ENCODE results near the gene SLC22A4.

The SLC22A4 gene

GRCh38 chr5:132264546-132265335 lies 29.5 kb upstream of the SLC22A4 start:
- Histone ChIP-seq H3K4me3 (ENCODE audit: low read length) (no peak overlapping the region), H3K27ac (ENCODE audit: low read length) (no peak overlapping the region), H3K9me3 (ENCODE audit: control insufficient read depth, insufficient read depth, low read length) (no peaks in the 10 kb centered on the region), H3K27me3 (ENCODE audit: control insufficient read depth, insufficient read depth, low read length) (no peaks in the 10 kb centered on the region), H3K4me1 (ENCODE audit: control insufficient read depth, insufficient read depth, low read length) (no peaks in the 10 kb centered on the region; the same call in 1 of the 2 replicates), H3K36me3 (ENCODE audit: control insufficient read depth, insufficient read depth, low read length) (no peaks in the 10 kb centered on the region)
- no CpG with 5 or more reads among the region's 4 CpGs for WGBS (ENCODE audit: insufficient coverage, insufficient read length)
- DNase-seq (ENCODE audit: low read depth, low spot score) = no peak

DNA sequence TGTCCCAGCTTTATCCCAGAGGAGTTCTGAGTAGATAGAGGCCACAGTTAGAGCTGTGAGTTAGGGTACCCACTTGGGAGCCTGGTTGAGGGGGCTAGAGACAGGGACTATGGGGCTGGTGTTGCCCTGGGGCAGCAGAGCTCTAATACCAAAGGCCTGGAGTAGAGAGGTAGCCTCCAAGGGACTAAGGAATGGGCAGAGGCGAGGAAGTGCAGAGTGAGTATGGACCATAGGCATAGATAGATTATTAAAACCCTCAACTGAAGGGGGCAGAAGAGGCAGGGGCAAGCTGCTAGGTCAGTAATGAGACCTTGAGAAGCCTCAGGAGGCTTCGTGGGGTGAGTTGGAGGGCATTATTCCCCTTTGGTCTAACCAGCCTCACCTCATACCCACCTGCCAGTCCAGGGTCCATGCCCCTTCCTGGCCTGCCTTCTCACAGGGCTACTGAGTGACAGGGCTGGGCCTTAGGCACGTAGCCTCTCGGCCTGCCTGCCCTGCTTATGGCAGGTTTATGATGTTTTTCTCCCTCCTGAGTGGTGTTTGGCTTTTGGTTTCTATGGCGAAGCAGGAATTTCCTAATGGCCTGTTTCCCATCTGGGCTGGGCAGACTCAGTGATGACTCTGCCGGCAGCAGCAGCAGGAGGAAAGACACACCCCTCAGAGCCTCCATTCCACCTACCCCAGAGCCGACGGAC lies 28.7 kb upstream of the SLC22A4 start:
- no peak overlapping the region for H3K4me3 ChIP-seq (ENCODE audit: low read length)
- no peaks in the 10 kb centered on the region for H3K9me3 ChIP-seq (ENCODE audit: control insufficient read depth, insufficient read depth, low read length)
- H3K36me3 ChIP-seq (ENCODE audit: control insufficient read depth, insufficient read depth, low read length) = no peaks in the 10 kb centered on the region
- no peak for DNase-seq (ENCODE audit: low read depth, low spot score)
- no peaks in the 10 kb centered on the region; the same call in 1 of the 2 replicates for H3K4me1 ChIP-seq (ENCODE audit: control insufficient read depth, insufficient read depth, low read length)
- no CpG with 5 or more reads among the region's 8 CpGs for WGBS (ENCODE audit: insufficient coverage, insufficient read length)
- H3K27me3 ChIP-seq (ENCODE audit: control insufficient read depth, insufficient read depth, low read length) = no peaks in the 10 kb centered on the region
- H3K27ac ChIP-seq (ENCODE audit: low read length) = no peak overlapping the region

DNA sequence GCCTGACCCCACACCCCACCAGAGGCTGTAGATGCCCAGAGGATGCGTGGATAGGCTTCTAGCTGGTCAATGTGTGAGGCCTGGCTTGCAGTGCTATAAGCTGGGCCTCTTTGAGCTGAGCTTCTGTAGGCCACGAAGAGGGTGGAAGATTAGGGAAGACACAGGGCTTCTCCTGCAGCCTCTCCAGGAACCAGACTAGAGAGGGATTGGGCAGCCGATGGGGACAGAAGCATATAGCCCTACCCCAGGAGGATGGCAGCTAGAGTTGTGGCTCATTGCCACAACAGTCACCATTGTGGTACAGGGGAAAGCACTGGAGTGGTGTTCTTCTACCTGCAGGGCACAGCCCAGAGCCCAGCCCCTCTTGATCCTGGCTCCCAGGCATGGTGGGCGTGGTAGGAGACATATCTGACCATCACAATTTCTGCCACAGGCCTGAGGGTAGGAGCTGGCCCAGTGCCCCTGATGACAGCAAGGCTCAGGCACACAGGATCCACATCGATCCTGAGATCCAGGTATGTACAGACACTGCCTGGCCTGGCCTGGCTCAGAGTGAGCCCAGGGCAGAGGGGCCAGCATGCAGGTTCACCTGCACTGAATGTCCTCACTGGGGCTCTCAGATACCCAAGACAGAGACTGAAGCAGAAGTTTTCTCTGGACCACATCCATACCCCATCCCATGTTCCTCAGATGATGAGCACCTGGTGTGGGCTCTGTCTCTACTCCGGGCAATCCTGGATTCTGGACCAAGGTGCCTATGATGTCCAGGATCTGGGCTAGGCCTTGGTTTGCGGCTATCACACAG lies 28.0 kb upstream of the SLC22A4 start:
- H3K27ac ChIP-seq (ENCODE audit: low read length) = no peak overlapping the region
- DNase-seq (ENCODE audit: low read depth, low spot score) = no peak
- no CpG with 5 or more reads among the region's 7 CpGs for WGBS (ENCODE audit: insufficient coverage, insufficient read length)

GRCh38 chr5:132266836-132267160 lies 27.4 kb upstream of the SLC22A4 start:
- Histone ChIP-seq H3K27ac (ENCODE audit: low read length) (no peak overlapping the region), H3K27me3 (ENCODE audit: control insufficient read depth, insufficient read depth, low read length) (no peaks in the 10 kb centered on the region), H3K9me3 (ENCODE audit: control insufficient read depth, insufficient read depth, low read length) (no peaks in the 10 kb centered on the region), H3K4me3 (ENCODE audit: low read length) (no peak overlapping the region), H3K4me1 (ENCODE audit: control insufficient read depth, insufficient read depth, low read length) (no peaks in the 10 kb centered on the region; the same call in 1 of the 2 replicates), H3K36me3 (ENCODE audit: control insufficient read depth, insufficient read depth, low read length) (no peaks in the 10 kb centered on the region)
- DNase-seq (ENCODE audit: low read depth, low spot score) = no peak
- WGBS (ENCODE audit: insufficient coverage, insufficient read length) = no CpG with 5 or more reads among the region's 1 CpG

More for the DNA sequence above, 28.0 kb upstream of the SLC22A4 start:
- H3K4me1 ChIP-seq (ENCODE audit: control insufficient read depth, insufficient read depth, low read length) = no peaks in the 10 kb centered on the region; the same call in 1 of the 2 replicates
- H3K4me3 ChIP-seq (ENCODE audit: low read length) = no peak overlapping the region
- no peaks in the 10 kb centered on the region for H3K27me3 ChIP-seq (ENCODE audit: control insufficient read depth, insufficient read depth, low read length)
- no peaks in the 10 kb centered on the region for H3K9me3 ChIP-seq (ENCODE audit: control insufficient read depth, insufficient read depth, low read length)
- H3K36me3 ChIP-seq (ENCODE audit: control insufficient read depth, insufficient read depth, low read length) = no peaks in the 10 kb centered on the region

DNA sequence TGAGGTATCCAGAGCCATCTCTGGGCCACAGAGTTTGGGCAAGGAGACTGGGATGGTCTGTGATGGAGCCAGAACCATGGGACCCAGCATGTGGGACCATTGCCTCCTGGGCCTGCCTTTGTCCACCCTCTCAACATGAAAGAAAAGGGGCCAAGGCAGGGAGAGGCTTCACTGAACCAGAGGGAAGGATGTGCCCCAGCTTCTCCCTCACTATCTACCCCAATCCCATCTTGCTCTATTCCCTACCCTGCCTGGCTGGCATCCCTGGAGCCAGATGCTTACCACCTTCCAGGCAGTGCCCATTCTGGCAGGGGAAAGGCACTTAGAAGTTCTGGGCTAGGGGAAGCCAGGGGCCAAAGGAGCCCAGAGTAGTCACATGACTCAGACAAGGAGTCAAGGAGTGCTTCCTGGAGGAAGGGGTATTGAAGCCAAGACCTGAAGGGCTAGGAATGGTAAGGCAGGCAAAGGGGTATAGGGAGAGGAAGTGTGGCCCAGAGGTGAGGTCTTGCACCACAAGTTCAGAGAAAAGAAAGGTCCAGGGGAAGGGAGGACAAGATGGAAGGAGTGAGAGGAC lies 26.9 kb upstream of the SLC22A4 start:
- H3K4me1 ChIP-seq (ENCODE audit: control insufficient read depth, insufficient read depth, low read length) = no peaks in the 10 kb centered on the region; the same call in 1 of the 2 replicates
- H3K27me3 ChIP-seq (ENCODE audit: control insufficient read depth, insufficient read depth, low read length) = no peaks in the 10 kb centered on the region
- H3K27ac ChIP-seq (ENCODE audit: low read length) = no peak overlapping the region
- H3K9me3 ChIP-seq (ENCODE audit: control insufficient read depth, insufficient read depth, low read length) = no peaks in the 10 kb centered on the region
- no peak for DNase-seq (ENCODE audit: low read depth, low spot score)
- H3K4me3 ChIP-seq (ENCODE audit: low read length) = no peak overlapping the region
- no peaks in the 10 kb centered on the region for H3K36me3 ChIP-seq (ENCODE audit: control insufficient read depth, insufficient read depth, low read length)

DNA sequence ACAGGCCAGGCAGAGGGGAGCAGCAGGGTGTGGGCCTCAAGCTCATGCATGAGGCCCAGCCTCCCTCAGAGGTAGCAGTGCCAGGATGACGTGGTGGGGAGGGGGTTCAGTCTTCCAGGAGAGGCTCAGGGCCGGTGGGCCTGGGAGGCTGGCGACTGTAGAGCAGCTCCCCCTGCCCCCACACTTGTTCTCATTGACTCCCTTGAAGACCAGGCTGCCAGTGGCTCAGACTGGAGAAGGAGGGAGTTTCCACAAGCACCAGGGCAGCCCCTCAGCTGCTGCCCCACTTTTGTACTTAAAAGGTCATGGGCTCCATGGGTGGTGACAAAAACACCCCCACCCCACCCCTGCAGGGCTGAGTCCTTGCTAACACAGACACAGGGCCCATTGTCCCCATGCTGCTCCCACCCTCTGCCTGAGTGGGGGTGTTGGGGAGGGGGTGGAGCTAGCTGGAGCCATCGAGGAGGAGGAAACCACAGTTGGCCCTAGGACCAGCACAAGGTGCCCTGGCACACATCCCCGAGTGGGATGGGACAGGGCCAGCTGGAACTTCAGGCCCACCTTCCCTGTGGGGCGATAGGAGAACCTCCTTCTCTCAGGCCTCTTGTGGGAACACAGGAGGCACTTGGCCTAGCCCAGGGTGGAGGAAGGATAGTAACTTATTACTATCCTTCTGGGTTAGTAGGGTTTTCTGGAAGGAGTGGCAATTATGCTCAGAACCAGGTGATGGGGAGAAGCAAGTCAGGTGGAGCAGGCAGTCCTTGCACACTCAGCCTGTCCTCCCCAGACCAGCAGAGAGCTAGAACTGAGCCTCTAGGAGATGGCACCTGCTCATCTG lies 26.0 kb upstream of the SLC22A4 start:
- no CpG with 5 or more reads among the region's 6 CpGs for WGBS (ENCODE audit: insufficient coverage, insufficient read length)
- no peaks in the 10 kb centered on the region; the same call in 1 of the 2 replicates for H3K4me1 ChIP-seq (ENCODE audit: control insufficient read depth, insufficient read depth, low read length)
- no peak overlapping the region for H3K4me3 ChIP-seq (ENCODE audit: low read length)
- no peaks in the 10 kb centered on the region for H3K27me3 ChIP-seq (ENCODE audit: control insufficient read depth, insufficient read depth, low read length)
- no peaks in the 10 kb centered on the region for H3K36me3 ChIP-seq (ENCODE audit: control insufficient read depth, insufficient read depth, low read length)
- no peak for DNase-seq (ENCODE audit: low read depth, low spot score)
- H3K27ac ChIP-seq (ENCODE audit: low read length) = no peak overlapping the region
- H3K9me3 ChIP-seq (ENCODE audit: control insufficient read depth, insufficient read depth, low read length) = no peaks in the 10 kb centered on the region

GRCh38 chr5:132268769-132269551 lies 25.2 kb upstream of the SLC22A4 start:
- Histone ChIP-seq H3K27ac (ENCODE audit: low read length) (no peak overlapping the region), H3K4me1 (ENCODE audit: control insufficient read depth, insufficient read depth, low read length) (no peaks in the 10 kb centered on the region; the same call in 1 of the 2 replicates), H3K36me3 (ENCODE audit: control insufficient read depth, insufficient read depth, low read length) (no peaks in the 10 kb centered on the region), H3K4me3 (ENCODE audit: low read length) (no peak overlapping the region), H3K27me3 (ENCODE audit: control insufficient read depth, insufficient read depth, low read length) (no peaks in the 10 kb centered on the region), H3K9me3 (ENCODE audit: control insufficient read depth, insufficient read depth, low read length) (no peaks in the 10 kb centered on the region)
- no CpG with 5 or more reads among the region's 8 CpGs for WGBS (ENCODE audit: insufficient coverage, insufficient read length)
- DNase-seq (ENCODE audit: low read depth, low spot score) = no peak

GRCh38 chr5:132269635-132270334 lies 24.4 kb upstream of the SLC22A4 start:
- H3K27me3 ChIP-seq (ENCODE audit: control insufficient read depth, insufficient read depth, low read length) = no peaks in the 10 kb centered on the region
- no peak overlapping the region for H3K27ac ChIP-seq (ENCODE audit: low read length)
- DNase-seq (ENCODE audit: low read depth, low spot score) = no peak
- no peaks in the 10 kb centered on the region for H3K9me3 ChIP-seq (ENCODE audit: control insufficient read depth, insufficient read depth, low read length)
- no CpG with 5 or more reads among the region's 3 CpGs for WGBS (ENCODE audit: insufficient coverage, insufficient read length)
- H3K4me1 ChIP-seq (ENCODE audit: control insufficient read depth, insufficient read depth, low read length) = no peaks in the 10 kb centered on the region; the same call in 1 of the 2 replicates
- H3K36me3 ChIP-seq (ENCODE audit: control insufficient read depth, insufficient read depth, low read length) = no peaks in the 10 kb centered on the region; the same call in 1 of the 2 replicates
- H3K4me3 ChIP-seq (ENCODE audit: low read length) = no peak overlapping the region

GRCh38 chr5:132270335-132270665 lies 23.9 kb upstream of the SLC22A4 start:
- no peak for DNase-seq (ENCODE audit: low read depth, low spot score)
- Histone ChIP-seq H3K4me3 (ENCODE audit: low read length) (no peak overlapping the region), H3K4me1 (ENCODE audit: control insufficient read depth, insufficient read depth, low read length) (no peaks in the 10 kb centered on the region; the same call in 1 of the 2 replicates), H3K9me3 (ENCODE audit: control insufficient read depth, insufficient read depth, low read length) (no peaks in the 10 kb centered on the region), H3K27me3 (ENCODE audit: control insufficient read depth, insufficient read depth, low read length) (no peaks in the 10 kb centered on the region), H3K27ac (ENCODE audit: low read length) (no peak overlapping the region), H3K36me3 (ENCODE audit: control insufficient read depth, insufficient read depth, low read length) (no peaks in the 10 kb centered on the region; the same call in 1 of the 2 replicates)
- no CpG with 5 or more reads among the region's 1 CpG for WGBS (ENCODE audit: insufficient coverage, insufficient read length)

Data from iPS DF 6.9 (cell line).